Hepatocyte (in vitro differentiated cells): ENCODE measurements around the gene ADORA1. TPM values are rescaled to one million over a fixed set of nuclear protein-coding genes. Genes with fewer than 3 reads are reported as not detected.

Source experiments
- DNase-seq: peaks from one replicate; pipeline ENCODE4 v3.0.0-alpha.2; 2016; ENCODE audit warnings: low spot score
- H2AFZ ChIP-seq: fragments of 200-600 bp; sonication (generic); 2 replicates; pipeline ENCODE4 v1.6.0; 2016; ENCODE audit warnings: antibody characterized with exemption, mild to moderate bottlenecking
- H3K27ac ChIP-seq: fragments of 200-600 bp; sonication (generic); 2 replicates; pipeline ENCODE4 v1.5.1; 2016; ENCODE audit warnings: mild to moderate bottlenecking
- H3K27me3 ChIP-seq: fragments of 200-600 bp; sonication (generic); 2 replicates; pipeline ENCODE4 v1.6.1; 2016
- H3K36me3 ChIP-seq: fragments of 200-600 bp; sonication (generic); replicated peaks from 2 replicates; pipeline ENCODE4 v1.5.1; 2016; ENCODE audit warnings: low read depth; ENCODE audit not compliant: insufficient read depth
- H3K4me1 ChIP-seq: fragments of 200-600 bp; sonication (generic); 2 replicates; pipeline ENCODE4 v1.5.1; 2016; ENCODE audit warnings: mild to moderate bottlenecking, moderate library complexity; ENCODE audit not compliant: insufficient read depth
- H3K4me2 ChIP-seq: fragments of 200-600 bp; sonication (generic); 2 replicates; pipeline ENCODE4 v1.6.0; 2016
- H3K4me3 ChIP-seq: fragments of 200-600 bp; sonication (generic); 2 replicates; pipeline ENCODE4 v1.5.1; 2016; ENCODE audit warnings: mild to moderate bottlenecking
- H3K79me2 ChIP-seq: fragments of 200-600 bp; sonication (generic); 2 replicates; pipeline ENCODE4 v1.6.0; 2017; ENCODE audit warnings: mild to moderate bottlenecking
- H3K9me2 ChIP-seq: fragments of 200-600 bp; sonication (generic); replicated peaks from 2 replicates; pipeline ENCODE4 v1.6.0; 2017; ENCODE audit warnings: mild to moderate bottlenecking; ENCODE audit not compliant: insufficient read depth
- H3K9me3 ChIP-seq: fragments of 200-600 bp; sonication (generic); 2 replicates; pipeline ENCODE4 v1.5.1; 2016; ENCODE audit warnings: low read depth, mild to moderate bottlenecking
- H4K20me1 ChIP-seq: fragments of 200-600 bp; sonication (generic); 2 replicates; pipeline ENCODE4 v1.6.0; 2016; ENCODE audit warnings: mild to moderate bottlenecking; ENCODE audit not compliant: insufficient read depth, poor library complexity, severe bottlenecking
- CTCF ChIP-seq: fragments of 200-600 bp; sonication (generic); IDR thresholded peaks from 2 replicates; pipeline ENCODE4 v1.5.1; 2016; ENCODE audit warnings: antibody characterized with exemption, mild to moderate bottlenecking; ENCODE audit not compliant: poor library complexity
- EZH2 ChIP-seq: fragments of 200-600 bp; sonication (generic); IDR thresholded peaks from 2 replicates; pipeline ENCODE4 v1.6.1; 2016; ENCODE audit warnings: antibody characterized with exemption, mild to moderate bottlenecking, borderline replicate concordance
- EZH2phosphoT487 ChIP-seq: fragments of 200-600 bp; sonication (generic); IDR thresholded peaks from one replicate; pipeline ENCODE4 v1.6.1; 2018; ENCODE audit warnings: antibody characterized with exemption, mild to moderate bottlenecking, low read depth, moderate library complexity; ENCODE audit not compliant: unreplicated experiment, severe bottlenecking
- WGBS: methylation state at CpG from one replicate; pipeline ENCODE4 v1.1.6; 2016; ENCODE audit warnings: low lambda C conversion rate; ENCODE audit errors: missing lambda C conversion rate; 5-methylcytosine and 5-hydroxymethylcytosine counted together
- polyA plus RNA-seq: library from polyadenylated mRNA; unstranded; fragments of >200 nt; fragmentation: Nextera tagmentation; extraction: Ambion mirVana; gene quantifications from 2 replicates; pipeline ENCODE4 v1.2.1, GENCODE V29; 2016
- total RNA-seq: library from RNA; depleted of rRNA; stranded (reverse); fragments of >200 nt; gene quantifications from 2 replicates; pipeline ENCODE4 v1.2.3, GENCODE V29; 2014

Gene ADORA1
- total and polyA plus RNA-seq, 2 experiments from 2014 or later, result 2.0 to 2.3 TPM

DNA sequence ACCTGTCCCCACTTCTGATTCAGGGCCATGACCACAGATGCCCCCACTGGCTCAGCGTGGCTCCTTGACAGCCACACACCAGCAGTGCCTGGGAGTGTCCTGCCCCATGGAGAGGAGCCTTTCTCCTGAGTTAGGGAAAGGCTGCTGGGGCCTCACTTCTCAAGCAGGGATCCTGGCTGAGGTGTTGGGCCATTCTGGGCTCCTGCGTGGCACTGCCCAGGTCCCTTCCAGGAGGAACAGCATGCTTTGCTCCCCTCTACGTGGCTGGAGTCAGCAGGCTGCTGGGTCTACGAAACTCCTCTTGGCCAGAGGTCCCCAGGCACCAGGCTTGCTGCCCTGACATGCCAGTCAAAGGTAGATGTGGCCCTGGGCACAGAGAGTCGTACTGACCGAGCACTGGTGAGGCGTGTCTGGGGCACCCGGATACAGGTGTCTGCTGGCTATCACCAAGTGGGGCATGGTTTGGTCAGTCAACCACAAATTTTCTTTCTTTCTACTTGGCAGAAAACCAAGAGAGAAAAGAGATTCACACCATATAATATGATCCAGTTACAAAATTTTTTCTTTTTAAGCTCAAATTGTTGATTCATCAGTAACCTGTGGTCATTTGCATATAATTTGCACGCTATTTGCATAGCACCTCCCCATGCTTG is 4.1 kb downstream of the ADORA1 start:
- no peak overlapping the region for H3K27ac ChIP-seq
- H3K36me3 ChIP-seq, result no peaks in the 10 kb centered on the region
- TF ChIP-seq EZH2phosphoT487 (no peak), CTCF (no peak), EZH2 (no peak)
- no peak overlapping the region for H2AFZ ChIP-seq
- peaks cover 9% of the 10 kb centered on the region for H3K27me3 ChIP-seq
- no peaks in the 10 kb centered on the region for H3K79me2 ChIP-seq
- no peaks in the 10 kb centered on the region for H4K20me1 ChIP-seq
- no peaks in the 10 kb centered on the region for H3K9me2 ChIP-seq
- no peak for DNase-seq
- no peak overlapping the region for H3K4me2 ChIP-seq
- no peaks in the 10 kb centered on the region for H3K9me3 ChIP-seq
- 92% methylated on average over 9 of the region's 9 CpGs for WGBS
- peaks cover 23% of the 10 kb centered on the region for H3K4me1 ChIP-seq
- no peak overlapping the region for H3K4me3 ChIP-seq

DNA sequence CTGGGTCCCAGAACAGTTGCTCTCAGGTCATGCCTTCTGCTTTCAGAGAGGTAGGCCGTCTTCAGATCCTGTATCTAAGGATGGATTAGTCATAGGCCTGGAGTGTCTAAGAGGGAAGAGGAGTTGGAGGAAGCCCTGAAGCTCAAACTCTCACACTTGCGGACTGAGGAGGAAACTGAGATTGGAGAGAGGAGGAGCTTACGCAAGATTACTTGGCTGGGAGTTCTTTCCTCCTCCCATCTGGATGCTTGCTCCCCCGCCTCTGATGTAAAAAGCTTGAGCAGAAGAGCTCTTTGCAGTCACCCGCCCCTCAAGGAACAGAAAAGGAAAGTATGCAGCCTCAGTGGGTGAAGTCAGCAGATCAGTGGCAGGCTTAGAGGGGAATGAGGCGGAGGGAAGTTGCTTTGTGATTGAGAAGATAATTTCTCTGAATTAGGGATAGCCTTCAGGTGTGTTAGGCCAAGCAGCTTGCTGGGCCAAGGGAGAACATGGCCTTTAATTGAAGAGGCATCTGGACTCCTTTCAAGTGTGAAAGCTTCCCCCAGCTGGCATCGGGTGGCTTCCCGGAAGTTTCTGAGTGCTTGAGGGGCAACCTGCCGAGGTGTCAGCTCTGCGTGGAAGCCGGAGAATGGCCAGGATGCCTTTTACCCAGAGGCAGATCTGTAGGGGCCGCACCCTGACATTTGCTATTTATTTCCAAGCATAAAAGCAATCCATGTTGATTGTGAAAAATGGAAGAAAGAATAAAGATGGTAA is 6.6 kb downstream of the ADORA1 start:
- H3K4me3 ChIP-seq, result no peak overlapping the region
- peaks cover 10% of the 10 kb centered on the region for H3K4me1 ChIP-seq
- no peaks in the 10 kb centered on the region for H4K20me1 ChIP-seq
- WGBS, result 82% methylated on average over 12 of the region's 12 CpGs
- H2AFZ ChIP-seq, result no peak overlapping the region
- no peaks in the 10 kb centered on the region for H3K36me3 ChIP-seq
- H3K9me2 ChIP-seq, result no peaks in the 10 kb centered on the region
- H3K27me3 ChIP-seq, result no peaks in the 10 kb centered on the region
- H3K79me2 ChIP-seq, result no peaks in the 10 kb centered on the region
- no peaks in the 10 kb centered on the region for H3K9me3 ChIP-seq
- no peak overlapping the region for H3K27ac ChIP-seq
- TF ChIP-seq EZH2phosphoT487 (no peak), EZH2 (no peak), CTCF (no peak)
- DNase-seq, result peak; percentile 38
- H3K4me2 ChIP-seq, result no peak overlapping the region

DNA sequence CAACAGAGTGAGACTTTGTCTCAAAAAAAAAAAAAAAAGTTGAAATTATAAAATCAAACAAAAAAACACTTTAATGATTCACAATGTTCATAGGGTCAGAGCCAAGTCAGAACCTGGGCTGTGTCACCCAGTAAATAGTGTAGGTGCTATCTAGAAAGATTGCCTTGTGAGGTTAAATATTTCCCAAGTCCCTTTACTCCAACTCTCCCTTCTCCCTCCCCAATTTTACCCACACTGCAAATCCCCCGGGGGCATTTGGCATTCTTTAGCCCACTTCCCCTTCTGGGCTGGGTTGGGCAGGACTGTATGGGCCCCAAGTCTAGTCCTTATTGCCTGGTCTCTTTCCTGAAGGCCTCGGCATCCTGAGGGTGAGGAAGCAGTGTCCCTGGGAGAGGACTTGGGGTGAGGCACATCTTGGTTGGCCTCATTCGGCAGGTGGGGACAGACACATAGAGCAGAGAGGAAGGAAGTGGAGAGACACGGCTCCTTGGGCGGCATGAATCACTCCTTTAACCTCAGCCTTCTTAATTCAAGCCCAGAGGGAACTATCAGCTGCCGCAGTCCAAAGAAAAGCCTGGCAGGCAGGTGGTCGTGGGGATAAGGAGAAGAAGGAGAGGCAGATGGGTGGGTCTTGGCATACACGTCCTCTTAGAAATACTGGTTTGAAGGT is 8.2 kb downstream of the ADORA1 start:
- H3K27me3 ChIP-seq, result no peaks in the 10 kb centered on the region
- H2AFZ ChIP-seq, result no peak overlapping the region
- no peaks in the 10 kb centered on the region for H3K9me3 ChIP-seq
- no peak overlapping the region for H3K4me2 ChIP-seq
- H3K79me2 ChIP-seq, result no peaks in the 10 kb centered on the region
- no peaks in the 10 kb centered on the region for H3K9me2 ChIP-seq
- H3K27ac ChIP-seq, result peak overlapping the region; percentile 56
- H3K4me3 ChIP-seq, result no peak overlapping the region
- 73% methylated on average over 8 of the region's 8 CpGs for WGBS
- H3K4me1 ChIP-seq, result peaks cover 10% of the 10 kb centered on the region
- TF ChIP-seq EZH2 (no peak), CTCF (no peak), EZH2phosphoT487 (no peak)
- H4K20me1 ChIP-seq, result no peaks in the 10 kb centered on the region
- no peak for DNase-seq
- no peaks in the 10 kb centered on the region for H3K36me3 ChIP-seq
